Measurements from ENCODE around the gene GLI2.

GLI2 gene

DNA sequence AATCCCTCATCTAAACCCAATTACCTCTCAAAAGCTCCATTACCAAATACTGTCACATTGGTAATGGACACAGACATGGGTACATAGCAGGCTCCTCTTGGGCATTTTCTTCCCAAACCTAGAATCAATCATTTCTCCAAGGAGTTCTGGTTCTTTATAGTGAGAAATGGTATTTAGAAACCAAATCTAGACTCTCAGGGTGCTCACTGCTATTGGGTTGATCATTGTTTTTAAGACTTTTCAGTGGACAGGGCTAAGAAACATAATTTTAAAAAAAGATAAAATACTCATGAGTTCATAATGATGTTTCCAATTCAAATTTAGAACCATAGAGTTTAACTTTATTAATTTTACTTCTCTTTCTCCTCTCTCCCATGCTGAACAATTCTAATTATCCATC lies 9.4 kb upstream of the GLI2 start:
- TF ChIP-seq, protein P1, sequence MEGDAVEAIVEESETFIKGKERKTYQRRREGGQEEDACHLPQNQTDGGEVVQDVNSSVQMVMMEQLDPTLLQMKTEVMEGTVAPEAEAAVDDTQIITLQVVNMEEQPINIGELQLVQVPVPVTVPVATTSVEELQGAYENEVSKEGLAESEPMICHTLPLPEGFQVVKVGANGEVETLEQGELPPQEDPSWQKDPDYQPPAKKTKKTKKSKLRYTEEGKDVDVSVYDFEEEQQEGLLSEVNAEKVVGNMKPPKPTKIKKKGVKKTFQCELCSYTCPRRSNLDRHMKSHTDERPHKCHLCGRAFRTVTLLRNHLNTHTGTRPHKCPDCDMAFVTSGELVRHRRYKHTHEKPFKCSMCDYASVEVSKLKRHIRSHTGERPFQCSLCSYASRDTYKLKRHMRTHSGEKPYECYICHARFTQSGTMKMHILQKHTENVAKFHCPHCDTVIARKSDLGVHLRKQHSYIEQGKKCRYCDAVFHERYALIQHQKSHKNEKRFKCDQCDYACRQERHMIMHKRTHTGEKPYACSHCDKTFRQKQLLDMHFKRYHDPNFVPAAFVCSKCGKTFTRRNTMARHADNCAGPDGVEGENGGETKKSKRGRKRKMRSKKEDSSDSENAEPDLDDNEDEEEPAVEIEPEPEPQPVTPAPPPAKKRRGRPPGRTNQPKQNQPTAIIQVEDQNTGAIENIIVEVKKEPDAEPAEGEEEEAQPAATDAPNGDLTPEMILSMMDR (IDR thresholded peaks at IDR 0.05; ENCODE audit: low read depth, low read length, missing control alignments), result no peak
- DNase-seq (ENCODE audit: low read depth), result no peak

DNA sequence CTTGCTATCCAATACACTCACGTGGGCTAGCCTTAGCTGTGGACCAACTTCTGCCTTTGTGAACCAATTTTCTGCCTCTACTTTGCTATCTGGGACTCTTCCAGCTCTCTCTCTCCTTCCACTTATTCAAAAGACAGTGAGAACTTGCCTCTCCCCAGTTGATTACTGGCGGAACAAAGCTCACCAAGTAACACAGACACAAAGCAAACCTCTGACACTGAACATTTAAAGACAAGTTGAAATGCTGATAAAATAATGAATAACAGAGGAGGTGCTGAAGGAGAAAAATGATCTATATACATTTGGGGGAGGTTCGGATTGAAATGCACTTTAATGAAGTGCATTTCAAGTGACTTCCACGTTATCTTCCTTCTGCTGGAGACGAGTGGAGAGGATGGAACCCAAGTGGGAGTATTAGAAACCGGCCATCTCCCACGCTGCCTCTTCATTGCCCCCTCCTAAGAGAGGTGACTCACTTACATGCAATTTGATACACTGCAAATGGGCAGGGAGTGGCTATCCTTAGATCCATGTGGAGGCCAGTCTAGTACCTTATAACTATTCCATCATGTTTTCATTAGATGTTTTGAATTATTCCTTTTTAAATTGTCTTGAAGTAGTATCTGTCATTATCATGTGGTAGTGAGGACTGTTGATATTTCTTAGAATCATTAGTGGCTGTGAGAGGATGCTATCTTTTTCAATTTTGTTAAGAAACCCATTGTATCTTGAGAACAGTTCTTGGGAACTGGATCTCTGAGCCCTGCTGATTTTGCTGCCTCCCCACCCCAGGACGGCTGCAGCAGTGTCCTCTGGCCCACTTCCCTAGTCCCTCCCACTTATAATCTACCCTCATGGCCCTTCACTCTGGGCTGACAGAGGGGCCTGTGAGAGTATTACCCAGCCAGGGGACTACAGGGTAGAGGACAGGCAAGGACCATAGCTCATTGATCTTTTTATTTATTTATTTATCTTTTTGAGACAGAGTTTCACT lies 6.0 kb upstream of the GLI2 start:
- DNase-seq (ENCODE audit: low read depth), result no peak
- no peak overlapping the region for H3K4me3 ChIP-seq (ENCODE audit: low read depth, low read length)

More for the DNA sequence above, 9.4 kb upstream of the GLI2 start:
- H3K4me3 ChIP-seq (ENCODE audit: low read depth, low read length), result no peak overlapping the region

DNA sequence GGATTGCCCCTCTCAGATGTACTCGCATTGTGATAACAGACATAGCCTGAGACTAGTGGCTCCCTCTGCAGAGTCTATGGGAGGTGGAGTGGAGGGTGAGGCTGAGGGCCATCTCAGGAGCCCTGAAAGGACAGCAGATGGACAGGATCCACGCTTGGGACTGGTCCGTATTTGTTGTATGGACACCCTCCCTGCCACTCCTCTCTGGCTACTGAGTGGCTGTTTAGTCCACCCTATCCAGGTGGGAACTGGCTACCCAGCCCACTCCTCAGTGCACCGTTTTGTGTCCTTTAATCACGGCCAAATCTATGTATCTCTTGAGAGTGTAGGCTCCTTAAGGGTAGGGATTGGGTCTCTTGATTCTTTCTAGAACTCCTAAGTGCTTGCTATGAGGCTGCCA lies 4.5 kb upstream of the GLI2 start:
- no peak overlapping the region for H3K4me3 ChIP-seq (ENCODE audit: low read depth, low read length)
- TF ChIP-seq, protein P1 (IDR thresholded peaks at IDR 0.05; ENCODE audit: low read depth, low read length, missing control alignments), result no peak
- no peak for DNase-seq (ENCODE audit: low read depth)

More for the DNA sequence above, 6.0 kb upstream of the GLI2 start:
- TF ChIP-seq, protein P1 (IDR thresholded peaks at IDR 0.05; ENCODE audit: low read depth, low read length, missing control alignments), result no peak

DNA sequence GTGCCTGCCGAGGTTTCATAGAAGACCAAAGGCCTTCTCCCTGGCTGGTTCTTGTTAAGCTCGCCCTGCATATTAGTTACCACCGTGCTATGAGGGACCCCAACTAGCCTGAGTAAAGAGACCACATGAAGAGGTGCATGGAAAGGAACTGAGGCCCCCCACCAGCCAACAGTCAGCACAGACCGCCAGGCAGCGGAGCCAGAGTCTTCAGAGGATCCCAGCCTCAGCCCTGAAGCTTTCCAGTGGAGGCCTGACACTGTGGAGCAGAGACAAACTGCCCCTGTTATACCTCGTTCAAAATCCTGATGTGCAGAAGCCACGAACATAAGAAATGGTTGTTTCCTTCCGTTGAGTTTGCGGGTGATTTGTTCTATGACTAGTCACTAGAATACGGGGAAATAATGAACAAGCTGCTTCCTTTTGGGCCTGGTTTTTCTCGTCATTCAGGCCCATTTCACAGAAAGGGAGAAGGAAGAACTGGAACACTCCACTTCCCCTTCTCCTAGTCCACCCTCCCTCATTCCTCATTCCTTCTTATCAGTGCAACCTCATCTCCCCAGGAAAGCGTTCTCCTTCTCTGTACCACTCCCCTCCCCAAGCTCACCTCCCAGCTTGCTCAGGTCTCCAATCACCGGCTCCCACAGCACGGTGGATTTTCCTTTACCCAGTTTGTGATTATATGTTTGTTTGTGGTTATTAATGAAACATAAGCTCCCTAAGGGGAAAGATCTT lies 3.0 kb upstream of the GLI2 start:
- no peak overlapping the region for H3K4me3 ChIP-seq (ENCODE audit: low read depth, low read length)
- TF ChIP-seq, protein P1 (IDR thresholded peaks at IDR 0.05; ENCODE audit: low read depth, low read length, missing control alignments), result no peak
- no peak for DNase-seq (ENCODE audit: low read depth)

DNA sequence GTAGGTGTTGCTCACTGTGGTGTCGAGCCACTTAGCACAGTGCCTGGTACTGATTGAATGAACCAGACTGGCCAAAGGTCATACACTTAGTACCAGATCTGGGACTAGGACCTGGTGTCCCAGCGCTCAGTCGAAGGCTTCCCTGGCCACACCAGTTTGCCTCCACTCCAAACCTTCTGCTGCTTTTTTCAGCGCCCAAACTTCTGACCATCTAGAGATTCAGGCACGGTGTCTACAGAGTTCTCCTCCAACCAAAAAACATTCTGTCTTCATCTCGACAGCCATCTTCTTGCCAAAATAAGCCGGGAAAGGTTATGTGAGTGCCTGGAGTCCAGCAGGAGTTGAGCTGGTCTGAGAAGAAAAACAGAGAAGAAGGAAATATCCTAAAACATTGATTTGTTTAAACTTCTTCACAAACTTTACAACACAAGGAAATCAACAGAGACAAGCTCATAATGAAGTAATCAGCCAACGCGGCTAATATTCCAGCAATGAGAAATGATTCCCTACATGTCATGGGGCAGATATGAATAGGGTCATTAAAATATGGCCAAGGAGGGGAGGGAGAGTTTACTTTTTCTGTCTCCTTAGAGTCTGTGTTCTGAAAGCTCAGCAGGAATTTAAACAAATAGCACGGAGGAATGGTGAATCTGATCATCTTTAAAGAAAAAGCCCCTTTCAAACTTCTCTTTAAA lies 2.3 kb upstream of the GLI2 start:
- no peak overlapping the region for H3K4me3 ChIP-seq (ENCODE audit: low read depth, low read length)
- TF ChIP-seq, protein P1 (IDR thresholded peaks at IDR 0.05; ENCODE audit: low read depth, low read length, missing control alignments), result no peak
- DNase-seq (ENCODE audit: low read depth), result no peak

DNA sequence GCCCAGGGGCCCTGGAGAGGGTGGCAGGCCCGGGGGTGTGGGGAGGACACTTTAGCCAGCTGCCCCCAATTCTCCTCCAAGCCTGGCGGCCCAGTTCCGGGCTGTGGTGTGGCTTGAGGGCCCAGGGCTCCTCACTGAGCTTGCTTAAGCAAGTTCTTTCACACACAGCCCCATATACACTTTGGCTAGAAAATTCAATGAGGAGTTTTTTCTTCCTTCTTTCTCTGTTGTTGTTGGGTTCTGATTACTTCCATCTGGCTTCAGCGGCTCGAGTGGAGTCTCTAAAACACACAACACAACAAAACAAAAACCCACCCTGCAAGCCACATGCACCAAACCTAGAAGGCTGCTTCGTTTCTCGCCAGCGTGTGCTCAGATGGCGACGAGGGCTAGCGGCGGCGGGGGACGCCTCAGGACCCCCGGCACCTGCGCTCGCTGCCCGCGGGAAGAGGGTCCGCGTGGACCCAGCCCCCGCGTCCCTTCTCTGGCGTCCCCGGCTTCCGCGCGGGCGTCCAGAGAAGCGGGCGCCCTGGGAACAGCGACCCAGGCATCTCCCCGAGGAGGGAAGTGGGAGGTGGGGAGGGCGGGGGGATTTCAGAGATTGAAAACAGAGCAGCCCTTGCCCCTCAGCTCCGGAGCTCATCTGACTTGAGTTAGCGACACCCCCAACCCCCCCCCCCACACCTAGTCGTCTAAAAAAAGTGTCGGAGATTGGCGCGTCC lies 577 bp upstream of the GLI2 start:
- TF ChIP-seq, protein P1 (IDR thresholded peaks at IDR 0.05; ENCODE audit: low read depth, low read length, missing control alignments), result no peak
- H3K4me3 ChIP-seq (ENCODE audit: low read depth, low read length), result no peak overlapping the region
- no peak for DNase-seq (ENCODE audit: low read depth)

All from GM12864 (cell line).